ENCODE data around the gene KBTBD4. TPM values are rescaled to one million over a fixed set of nuclear protein-coding genes. Genes with fewer than 3 reads are reported as not detected.

Gene KBTBD4
- 12.8 and 16.3 TPM in 2 replicates for total RNA-seq (2016; rRNA removed; fragmentation: Illumina TruSeq; extraction: Trizol)
- total RNA-seq (2016; cell fraction: cytosol; rRNA removed; fragmentation: Illumina TruSeq; extraction: Trizol; ENCODE audit: low read depth): 1.7 and 3.2 TPM in 2 replicates
- 11.8 and 15.3 TPM in 2 replicates for total RNA-seq (2016; cell fraction: insoluble cytoplasmic fraction; rRNA removed; fragmentation: Illumina TruSeq; extraction: Trizol)
- 4.6 and 5.3 TPM in 2 replicates for total RNA-seq (2016; cell fraction: membrane; rRNA removed; fragmentation: Illumina TruSeq; extraction: Trizol)
- total RNA-seq (2016; cell fraction: nucleus; rRNA removed; fragmentation: Illumina TruSeq; extraction: Trizol): 6.6 and 6.7 TPM in 2 replicates
- 8.5 and 10.4 TPM in 2 replicates for polyA plus RNA-seq (2011; rRNA removed)
- polyA plus RNA-seq (2011; cell fraction: cytosol; rRNA removed): 10.7 and 10.9 TPM in 2 replicates
- polyA plus RNA-seq (2011; cell fraction: nucleus; rRNA removed): 4.4 and 5.2 TPM in 2 replicates
- polyA plus RNA-seq (2012): 6.3 and 8.1 TPM in 2 replicates
- 0.88 and 1.1 TPM in 2 replicates for polyA plus RNA-seq (2016; cell fraction: cytosol; fragmentation: Illumina TruSeq; extraction: Trizol; ENCODE audit: low read depth)
- 13.5 and 13.9 TPM in 2 replicates for polyA plus RNA-seq (2016; cell fraction: insoluble cytoplasmic fraction; fragmentation: Illumina TruSeq; extraction: Trizol; ENCODE audit: low read depth)
- polyA plus RNA-seq (2016; cell fraction: membrane; fragmentation: Illumina TruSeq; extraction: Trizol; ENCODE audit: low read depth): 2.7 and 3.1 TPM in 2 replicates
- 7.0 and 7.3 TPM in 2 replicates for polyA plus RNA-seq (2016; cell fraction: nucleus; fragmentation: Illumina TruSeq; extraction: Trizol; ENCODE audit: insufficient read depth, low read depth)
- 23.9 and 78.0 TPM in 2 replicates for polyA minus RNA-seq (2011; rRNA and poly(A)+ RNA removed; ENCODE audit: low replicate concordance)
- polyA minus RNA-seq (2011; cell fraction: cytosol; rRNA and poly(A)+ RNA removed): 6.1 and 7.7 TPM in 2 replicates
- 6.1 and 6.6 TPM in 2 replicates for polyA minus RNA-seq (2011; cell fraction: nucleus; rRNA and poly(A)+ RNA removed)
- Bru-seq, nascent RNA: percentile 53 among the genes with signal in this experiment
- BruChase-seq, experiment 1, labeled RNA remaining after a 6-hour chase: percentile 53 among the genes with signal in this experiment
- BruChase-seq, experiment 2, labeled RNA remaining after a 2-hour chase: percentile 70 among the genes with signal in this experiment
- long read RNA-seq, experiment 1, transcript KBTBD4-202 (4 exons, 2,372 nt): major isoform, 10 of 17 reads
- long read RNA-seq, experiment 1, partial matches to known transcripts: 0 of 17 reads
- long read RNA-seq, experiment 1, other reads (novel, unspliced or antisense): 1 of 17 reads
- long read RNA-seq, experiment 2, transcript KBTBD4-209 (3 exons, 3,079 nt): major isoform, 9 of 12 reads
- long read RNA-seq, experiment 2, partial matches to known transcripts: 0 of 12 reads
- long read RNA-seq, experiment 2, other reads (novel, unspliced or antisense): 2 of 12 reads

DNA sequence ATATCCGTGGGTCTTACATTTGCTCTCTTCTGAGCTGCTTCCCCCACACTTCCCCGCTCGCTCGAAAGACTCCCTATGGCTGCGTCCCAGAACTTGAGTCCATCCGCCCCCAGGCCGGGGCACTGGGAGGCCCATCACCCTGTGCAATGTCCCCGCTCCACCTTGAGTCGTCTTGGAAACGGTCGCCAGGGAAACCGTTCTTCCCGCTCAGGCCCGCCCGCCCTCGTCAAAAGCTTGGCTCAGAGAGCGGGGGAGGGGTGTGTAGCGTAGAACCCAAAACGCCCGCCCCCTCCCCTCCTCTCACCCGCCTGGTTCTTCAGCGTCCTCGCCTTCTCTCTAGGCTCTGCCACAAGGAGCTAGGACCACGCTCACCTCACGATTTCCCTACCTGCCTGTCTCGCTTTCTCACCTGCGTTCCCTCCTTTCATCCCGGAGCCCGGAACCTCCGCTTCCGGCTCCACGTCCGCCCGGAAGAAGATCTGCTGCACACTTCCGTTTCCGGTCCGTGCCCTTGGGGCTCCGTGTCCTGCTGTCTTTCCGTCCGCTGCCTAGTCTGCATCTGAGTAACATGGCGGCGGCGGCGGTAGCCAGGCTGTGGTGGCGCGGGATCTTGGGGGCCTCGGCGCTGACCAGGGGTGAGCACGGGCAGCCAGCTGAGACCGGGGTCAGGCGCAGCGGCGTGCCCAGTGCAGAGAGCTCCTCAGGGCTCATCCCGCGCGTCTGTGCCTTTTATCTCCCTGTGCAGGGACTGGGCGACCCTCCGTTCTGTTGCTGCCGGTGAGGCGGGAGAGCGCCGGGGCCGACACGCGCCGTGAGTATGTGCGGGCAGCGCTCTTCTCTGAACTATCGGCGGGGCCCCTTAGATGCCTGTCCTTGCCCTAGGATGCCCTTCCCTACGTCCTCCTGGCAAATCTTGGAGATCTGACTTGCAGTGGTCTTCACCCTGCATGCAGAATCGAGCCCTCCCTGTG, at the start of gene KBTBD4, which contains the start of gene NDUFS3:
Gene KBTBD4 (minus strand): TSS at position 447 of the 971 bp plus-strand sequence. CDS start 19 bp downstream, at position 428.
Gene NDUFS3 (plus strand): TSS at position 551 of the 971 bp plus-strand sequence. CDS start 18 bp downstream, at position 569.
- DNase-seq (ENCODE audit: low spot score) (peak; percentile 77), FAIRE-seq (peak; percentile 4), ATAC-seq (peak; percentile 95)
- Histone ChIP-seq H3K4me1 (ENCODE audit: insufficient read depth, low read length) (peaks cover 24% of the 10 kb centered on the region), H3K79me2 (ENCODE audit: insufficient read depth, low read length) (peaks cover 24% of the 10 kb centered on the region), H3K4me2 (ENCODE audit: low read depth, low read length) (peak within 1 kb of the TSS; percentile 73), H3K9ac (ENCODE audit: insufficient read depth, low read depth, low read length) (peak within 1 kb of the TSS; percentile 96), H4K20me1 (ENCODE audit: insufficient read depth, low read length) (no peaks in the 10 kb centered on the region), H3K9me3 (ENCODE audit: low read length) (no peaks in the 10 kb centered on the region), H3K27ac (ENCODE audit: extremely low read length, insufficient read depth, low read length) (peak within 1 kb of the TSS; percentile 82), H3K4me3 (replicated peaks in 1 of 3; ENCODE audit: insufficient read depth in 1 of 3, low read depth in 2 of 3, low read length in 3 of 3) (peak within 1 kb of the TSS; percentile 95 to 99 (median 97)), H3K27me3 (ENCODE audit: control insufficient read depth in 1 of 2, insufficient read depth in 2 of 2, low read length in 2 of 2) (no peaks in the 10 kb centered on the region; a peak in 1 of 5 replicates), H3K36me3 (replicated peaks in 1 of 2; ENCODE audit: control insufficient read depth in 1 of 2, insufficient read depth in 2 of 2, low read length in 2 of 2) (peaks cover 7 to 33% of the 10 kb centered on the region in 2 experiments), H2AFZ (ENCODE audit: low read length) (peak within 1 kb of the TSS; percentile 85)
- TSS peak; percentile 83 for BruUV-seq (replicated peaks)
- intact Hi-C loops (cut with micrococcal nuclease; ENCODE audit: unreplicated experiment) (no loop called here), in situ Hi-C loops (cut with HindIII; ENCODE audit: extremely low pct_ligation_motif_present, low pct_unique_long_range_greater_than_20kb) (no loop called here)
- CTCF ChIA-PET (ENCODE audit: low intra/inter-chr PET ratio, low total read pairs): interaction anchor here (1.0 kb wide), 1 partner anchor 25 kb away, joined by 3 read pairs; no protein-coding TSS in a partner anchor
- POLR2A ChIA-PET: interaction anchor here (0.8 to 2.2 kb wide), 7 partner anchors 9 to 38 kb away, joined by 3 to 15 read pairs (median 5); partner anchors contain the start of gene PTPMT1
- under 1% methylated on average over 34 of the region's 72 CpGs for WGBS (ENCODE audit: low lambda C conversion rate)
- no peak for TF ChIP-seq ZNF432 (CRISPR knock-in tag; IDR thresholded peaks at IDR 0.05; ENCODE audit: borderline replicate concordance)
- peak; percentile 82; the same call in 1 of the 2 replicates for TF ChIP-seq ZNF790 (CRISPR knock-in tag; IDR thresholded peaks at IDR 0.05; ENCODE audit: borderline replicate concordance)
- TF ChIP-seq ZNF251 (CRISPR knock-in tag; IDR thresholded peaks at IDR 0.05): no peak
- TF ChIP-seq, protein P1, sequence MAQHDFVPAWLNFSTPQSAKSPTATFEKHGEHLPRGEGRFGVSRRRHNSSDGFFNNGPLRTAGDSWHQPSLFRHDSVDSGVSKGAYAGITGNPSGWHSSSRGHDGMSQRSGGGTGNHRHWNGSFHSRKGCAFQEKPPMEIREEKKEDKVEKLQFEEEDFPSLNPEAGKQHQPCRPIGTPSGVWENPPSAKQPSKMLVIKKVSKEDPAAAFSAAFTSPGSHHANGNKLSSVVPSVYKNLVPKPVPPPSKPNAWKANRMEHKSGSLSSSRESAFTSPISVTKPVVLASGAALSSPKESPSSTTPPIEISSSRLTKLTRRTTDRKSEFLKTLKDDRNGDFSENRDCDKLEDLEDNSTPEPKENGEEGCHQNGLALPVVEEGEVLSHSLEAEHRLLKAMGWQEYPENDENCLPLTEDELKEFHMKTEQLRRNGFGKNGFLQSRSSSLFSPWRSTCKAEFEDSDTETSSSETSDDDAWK (CRISPR knock-in tag; IDR thresholded peaks at IDR 0.05): no peak
- no peak for TF ChIP-seq LCORL (IDR thresholded peaks at IDR 0.05)
- peak; percentile 68 for TF ChIP-seq LCORL (CRISPR knock-in tag; IDR thresholded peaks at IDR 0.05)
- TF ChIP-seq ZNF883 (CRISPR knock-in tag; IDR thresholded peaks at IDR 0.05; ENCODE audit: not compliant biosample characterization): peak; percentile 88
- TF ChIP-seq KAT2B (IDR thresholded peaks at IDR 0.05; ENCODE audit: borderline replicate concordance, low read depth, low read length): no peak
- no peak for TF ChIP-seq DPF2 (CRISPR knock-in tag; IDR thresholded peaks at IDR 0.05; ENCODE audit: borderline replicate concordance, low read depth)
- TF ChIP-seq SATB2 (CRISPR knock-in tag; IDR thresholded peaks at IDR 0.05): 0 out of 2 replicates have a peak, but pooled peaks have one; percentile 38
- TF ChIP-seq MXD4 (CRISPR knock-in tag; IDR thresholded peaks at IDR 0.05): peak; percentile 65; the same call in 1 of the 2 replicates
- peak; percentile 99 for TF ChIP-seq SIN3B (IDR thresholded peaks at IDR 0.05; ENCODE audit: low read length)
